NT2/D1 (cell line): Measurements from ENCODE around the gene MIER3.

ENCODE experiments used
- SUZ12 ChIP-seq: IDR thresholded peaks from 2 replicates; pipeline ENCODE4 v1.6.1; 2011; ENCODE audit not compliant: insufficient read length, insufficient read depth; ENCODE audit errors: extremely low read depth
- YY1 ChIP-seq: IDR thresholded peaks from 2 replicates; pipeline ENCODE4 v1.6.1; 2011; ENCODE audit not compliant: insufficient read length, insufficient read depth

DNA sequence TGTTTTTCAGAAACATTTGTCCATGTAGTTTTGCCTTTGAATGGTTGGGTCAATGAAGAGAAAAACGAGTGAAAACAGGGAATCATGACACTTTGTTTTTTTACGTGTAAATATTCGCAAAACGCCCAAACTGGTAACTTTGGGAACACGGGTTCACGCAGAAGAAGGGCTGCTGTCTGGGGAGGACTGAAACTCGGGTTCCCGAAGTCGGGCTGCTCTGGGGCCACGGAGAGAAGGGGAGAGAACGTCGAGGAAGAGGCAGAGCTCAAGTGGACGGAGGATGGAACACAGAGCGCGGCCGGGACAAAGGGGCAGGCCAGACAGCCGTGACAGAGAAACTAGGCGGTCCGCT is 43.0 kb downstream of the MIER3 start:
- TF ChIP-seq YY1 (no peak), SUZ12 (no peak)
